Neutrophil (primary cell): ENCODE data around the gene C20orf204.

Experiments used
- H3K27ac ChIP-seq: fragments of 200-600 bp; sonication (generic); 2 replicates; pipeline ENCODE4 v1.5.1; 2016; ENCODE audit warnings: mild to moderate bottlenecking, moderate library complexity
- H3K27me3 ChIP-seq: fragments of 200-600 bp; sonication (generic); 2 replicates; pipeline ENCODE4 v1.6.0; 2016; ENCODE audit warnings: mild to moderate bottlenecking
- H3K36me3 ChIP-seq: fragments of 200-600 bp; sonication (generic); 2 replicates; pipeline ENCODE4 v1.5.1; 2017
- H3K4me1 ChIP-seq, 2 experiments: fragments of 200-600 bp in 1 of 2; sonication (generic) in 1 of 2; 1 replicate in 1 of 2; 2 replicates in 1 of 2; pipeline versions ENCODE4 v1.5.1 to v1.6.1; 2013 to 2016; ENCODE audit warnings: low read depth in 1 of 2, low read length in 1 of 2, mild to moderate bottlenecking in 1 of 2, moderate library complexity in 1 of 2; ENCODE audit not compliant: control insufficient read depth in 1 of 2, insufficient read depth in 1 of 2
- H3K4me3 ChIP-seq, 2 experiments: fragments of 200-600 bp in 1 of 2; sonication (generic) in 1 of 2; 1 replicate in 1 of 2; 2 replicates in 1 of 2; pipeline ENCODE4 v1.5.1; 2013 to 2016; ENCODE audit warnings: low read depth in 1 of 2, low read length in 1 of 2, mild to moderate bottlenecking in 1 of 2, moderate library complexity in 1 of 2
- H3K9me3 ChIP-seq: fragments of 200-600 bp; sonication (generic); 2 replicates; pipeline ENCODE4 v1.5.1; 2016
- CTCF ChIP-seq: fragments of 200-600 bp; sonication (generic); IDR thresholded peaks from 2 replicates; pipeline ENCODE4 v1.5.1; 2016; ENCODE audit warnings: antibody characterized with exemption

C20orf204 gene

DNA sequence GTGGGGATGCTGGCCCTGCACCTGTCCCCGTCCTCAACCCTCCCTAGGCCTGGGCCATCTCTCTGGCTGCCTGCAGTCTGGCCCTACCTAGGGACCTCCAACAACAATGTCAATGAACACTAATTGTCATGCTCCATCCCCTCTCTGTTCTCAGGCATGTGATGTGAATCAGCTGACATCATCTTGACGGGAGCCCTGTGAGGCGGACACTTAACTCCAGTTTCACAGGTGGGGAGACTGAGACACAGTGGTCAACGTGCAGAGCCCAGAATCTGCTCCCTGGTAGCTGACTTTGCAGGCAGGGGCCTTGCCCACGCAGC lies 26.3 kb downstream of the C20orf204 start:
- Histone ChIP-seq H3K4me3 (peak overlapping the region; percentile 70 to 72), H3K36me3 (no peaks in the 10 kb centered on the region), H3K27ac (peak overlapping the region; percentile 63), H3K4me1 (peaks cover 35 to 56% of the 10 kb centered on the region in 2 experiments), H3K27me3 (peaks cover 28% of the 10 kb centered on the region), H3K9me3 (no peaks in the 10 kb centered on the region)
- TF ChIP-seq CTCF: no peak

DNA sequence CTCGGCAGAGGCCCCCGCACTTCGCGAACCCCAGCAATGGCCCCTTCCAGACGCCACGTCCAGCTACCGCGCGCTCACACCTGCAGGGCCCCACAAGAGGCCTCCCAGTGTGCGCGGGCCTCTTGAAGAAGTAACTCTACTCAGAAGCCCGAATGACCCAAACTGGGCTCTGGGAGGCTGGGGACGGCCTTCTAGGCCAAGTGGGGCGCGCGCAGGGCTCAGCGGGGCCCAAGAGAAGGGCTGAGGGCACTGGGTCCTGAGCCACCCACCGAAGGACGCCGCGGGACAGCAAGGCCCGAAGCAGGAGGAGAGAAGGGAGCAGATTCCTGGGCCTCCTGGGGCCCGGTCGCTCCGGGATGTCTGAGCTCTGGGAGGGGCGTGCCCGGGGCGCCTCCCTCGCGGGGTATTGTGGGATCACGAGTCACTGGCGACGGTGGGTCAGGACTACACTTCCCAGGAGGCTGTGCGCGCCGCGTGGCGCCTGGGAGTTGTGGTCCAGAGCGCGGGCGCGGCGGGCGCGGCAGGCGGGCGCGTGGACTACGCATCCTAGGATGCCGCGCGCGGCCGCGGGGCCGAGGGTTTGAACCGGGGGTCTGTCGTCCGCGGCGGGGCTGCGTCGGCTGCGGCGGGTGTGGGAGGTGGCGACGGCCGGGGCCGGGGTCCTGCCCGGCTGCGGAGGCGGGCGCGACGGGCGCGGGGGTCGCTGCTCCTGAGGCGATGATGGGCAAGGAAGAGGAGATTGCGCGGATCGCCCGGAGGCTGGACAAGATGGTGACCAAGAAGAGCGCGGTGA lies 26.8 kb downstream of the C20orf204 start, which contains the start of gene TCEA2:
TCEA2 (plus strand) TSS at position 603 of the 793 bp plus-strand sequence; CDS start at position 718, 115 bp downstream.
- Histone ChIP-seq H3K27ac (peak within 1 kb of the TSS; percentile 63), H3K9me3 (no peaks in the 10 kb centered on the region), H3K36me3 (no peaks in the 10 kb centered on the region), H3K4me3 (peak within 1 kb of the TSS; percentile 70 to 72), H3K4me1 (peaks cover 32 to 55% of the 10 kb centered on the region in 2 experiments), H3K27me3 (peaks cover 22% of the 10 kb centered on the region)
- peak; percentile 15 for TF ChIP-seq CTCF

GRCh38 chr20:64063389-64064144 lies 27.6 kb downstream of the C20orf204 start:
- Histone ChIP-seq H3K27me3 (peaks cover 19% of the 10 kb centered on the region), H3K36me3 (no peaks in the 10 kb centered on the region), H3K4me1 (peaks cover 32 to 52% of the 10 kb centered on the region in 2 experiments), H3K9me3 (no peaks in the 10 kb centered on the region), H3K4me3 (peak overlapping the region; percentile 70 to 72), H3K27ac (peak overlapping the region; percentile 23)
- no peak for TF ChIP-seq CTCF

DNA sequence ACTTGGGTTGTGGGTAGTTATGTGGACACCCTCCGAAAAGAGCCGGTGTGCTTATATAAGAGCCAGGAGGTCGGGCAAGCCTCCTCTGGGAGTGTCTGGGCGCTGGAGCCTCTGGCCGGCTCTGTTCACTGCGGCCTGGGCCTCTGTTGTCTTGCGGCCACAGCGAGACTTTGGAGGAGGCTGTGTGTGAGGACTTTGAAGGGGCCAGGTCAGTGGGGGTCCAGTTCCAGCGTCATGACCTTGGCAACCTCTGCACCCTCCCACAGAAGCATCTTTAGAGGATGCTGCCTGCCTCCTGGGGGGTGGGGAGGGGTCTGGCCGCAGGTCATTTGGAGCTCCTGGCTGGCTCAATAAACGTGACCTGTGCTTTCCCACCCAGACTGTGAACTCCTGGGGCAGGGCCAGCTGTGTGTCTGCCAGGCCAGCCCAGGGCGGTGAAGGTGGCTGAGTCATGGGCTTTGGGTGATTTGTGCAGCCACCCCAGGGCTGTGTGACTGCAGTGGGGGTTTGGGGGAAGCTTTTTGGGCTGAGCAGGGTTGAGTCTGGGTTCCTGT lies 28.2 kb downstream of the C20orf204 start:
- H3K4me1 ChIP-seq: peaks cover 32 to 52% of the 10 kb centered on the region in 2 experiments

More for the DNA sequence above, 28.2 kb downstream of the C20orf204 start:
- peaks cover 19% of the 10 kb centered on the region for H3K27me3 ChIP-seq
- H3K9me3 ChIP-seq: no peaks in the 10 kb centered on the region
- H3K4me3 ChIP-seq: peak overlapping the region in 1 of 2 experiments; percentile 70
- TF ChIP-seq CTCF: no peak
- peak overlapping the region; percentile 23 for H3K27ac ChIP-seq
- H3K36me3 ChIP-seq: no peaks in the 10 kb centered on the region
